Transverse colon (tissue), 4 donors: ENCODE data around the gene PIGN.

ENCODE experiments used
- CTCF ChIP-seq, 5 experiments: fragments of 200-600 bp in 3 of 5; fragments of 450-650 bp in 2 of 5; sonication (generic) in 3 of 5; IDR thresholded peaks; 1 replicate in 2 of 5; 2 replicates in 3 of 5; pipeline ENCODE4 v1.5.1; 2016 to 2017; ENCODE audit warnings: antibody characterized with exemption in 5 of 5, inconsistent platforms in 3 of 5, mild to moderate bottlenecking in 2 of 5, moderate library complexity in 1 of 5
- EP300 ChIP-seq: sonication (generic); formaldehyde crosslinking; IDR thresholded peaks from one replicate; pipeline ENCODE4 v1.6.1; 2017; ENCODE audit warnings: antibody characterized with exemption, low read depth
- POLR2A ChIP-seq: fragments of 450-650 bp; IDR thresholded peaks from one replicate; pipeline ENCODE4 v1.6.1; 2016; ENCODE audit warnings: antibody characterized with exemption, mild to moderate bottlenecking, moderate library complexity
- POLR2AphosphoS5 ChIP-seq, 3 donors: sonication (generic); formaldehyde crosslinking; IDR thresholded peaks; one replicate each; pipeline ENCODE4 v1.6.1; 2016; ENCODE audit warnings: antibody characterized with exemption in 3 of 3

- TF ChIP-seq CTCF (IDR thresholded peaks at IDR 0.05) (no peak), POLR2A (no peak), EP300 (no peak), POLR2AphosphoS5 (IDR thresholded peaks at IDR 0.05) (no peak)
Measured at GRCh38 chr18:62196980-62197379, 10.1 kb upstream of the PIGN start.
